GM18870 (cell line): ENCODE results near the gene VENTX.

Experiments
- ATAC-seq: cut with Tn5 transposase; IDR thresholded peaks from one replicate; pipeline ENCODE4 v1.9.1; 2021; ENCODE audit warnings: moderate library complexity; ENCODE audit not compliant: unreplicated experiment

VENTX gene

GRCh38 chr10:133270773-133271297 lies 33.2 kb downstream of the VENTX start:
- no peak for ATAC-seq

GRCh38 chr10:133271521-133272300 lies 34.1 kb downstream of the VENTX start:
- ATAC-seq: no peak

GRCh38 chr10:133272301-133272963 lies 34.8 kb downstream of the VENTX start:
- ATAC-seq: no peak

- ATAC-seq: no peak
These were observed 35.3 kb downstream of the VENTX start for GRCh38 chr10:133272964-133273420.

GRCh38 chr10:133273534-133274143 lies 36.0 kb downstream of the VENTX start:
- ATAC-seq: no peak

- ATAC-seq: peak; percentile 51
These were observed 37.4 kb downstream of the VENTX start for GRCh38 chr10:133274751-133275683.

- peak; percentile 29 for ATAC-seq
These were observed 38.0 kb downstream of the VENTX start for GRCh38 chr10:133275684-133276092.

GRCh38 chr10:133276100-133276434 lies 38.4 kb downstream of the VENTX start:
- ATAC-seq: no peak

GRCh38 chr10:133276435-133277201 lies 39.0 kb downstream of the VENTX start, which contains the start of gene ADAM8:
ADAM8 (minus strand) TSS chr10:133276868; CDS start chr10:133276817, 51 bp downstream.
- ATAC-seq: no peak

GRCh38 chr10:133277277-133277992 lies 39.8 kb downstream of the VENTX start:
- ATAC-seq: no peak

GRCh38 chr10:133277993-133278576 lies 40.4 kb downstream of the VENTX start:
- ATAC-seq: no peak

GRCh38 chr10:133278577-133279265 lies 41.1 kb downstream of the VENTX start:
- ATAC-seq: peak; percentile 36

GRCh38 chr10:133279326-133280226 lies 41.9 kb downstream of the VENTX start:
- ATAC-seq: no peak

- no peak for ATAC-seq
These were observed 42.9 kb downstream of the VENTX start for GRCh38 chr10:133280391-133281059.

- ATAC-seq: no peak
These were observed 43.4 kb downstream of the VENTX start for GRCh38 chr10:133281084-133281483.

- ATAC-seq: no peak
These were observed 44.1 kb downstream of the VENTX start for GRCh38 chr10:133281628-133282372.
